Keratinocyte (primary cell): ENCODE results near the gene CEP43. TPM values are rescaled to one million over a fixed set of nuclear protein-coding genes. Genes with fewer than 3 reads are reported as not detected.

Experiments
- DNase-seq: peaks from one replicate; pipeline ENCODE4 v3.0.0-alpha.2; 2011; ENCODE audit warnings: low read depth, missing footprints, low spot score
- FAIRE-seq: peaks from 2 replicates; lab custom pipeline; 2011; peaks lifted over from hg19 to GRCh38; lab: Jason Lieb, UNC
- H2AFZ ChIP-seq: 2 replicates; pipeline ENCODE4 v1.6.0; 2012; ENCODE audit warnings: low read length, control low read depth, inconsistent platforms; ENCODE audit not compliant: control insufficient read depth
- H3K27ac ChIP-seq: 2 replicates; pipeline ENCODE4 v1.5.1; 2011; ENCODE audit warnings: low read length; ENCODE audit not compliant: control insufficient read depth, insufficient read depth
- H3K27me3 ChIP-seq: 3 replicates; pipeline ENCODE4 v1.6.0; 2011; ENCODE audit warnings: low read length; ENCODE audit not compliant: control insufficient read depth, insufficient read depth; ENCODE audit errors: extremely low read depth
- H3K36me3 ChIP-seq, 2 experiments: 2 replicates in 1 of 2; 3 replicates in 1 of 2; pipeline ENCODE4 v1.5.1; 2011; ENCODE audit warnings: low read length in 2 of 2, mild to moderate bottlenecking in 1 of 2; ENCODE audit not compliant: control insufficient read depth in 2 of 2, insufficient read depth in 2 of 2; ENCODE audit errors: extremely low read depth in 1 of 2
- H3K4me1 ChIP-seq: 3 replicates; pipeline ENCODE4 v1.5.1; 2011; ENCODE audit warnings: low read length; ENCODE audit not compliant: control insufficient read depth, insufficient read depth; ENCODE audit errors: extremely low read depth
- H3K4me2 ChIP-seq: 3 replicates; pipeline ENCODE4 v1.6.0; 2011; ENCODE audit warnings: low read depth, low read length; ENCODE audit not compliant: control insufficient read depth, insufficient read depth; ENCODE audit errors: extremely low read depth
- H3K4me3 ChIP-seq, 3 experiments: fragments of 200-600 bp in 1 of 3; sonication (generic) in 1 of 3; 2 replicates in 2 of 3; 3 replicates in 1 of 3; pipeline ENCODE4 v1.5.1; 2011 to 2016; ENCODE audit warnings: low read length in 3 of 3, mild to moderate bottlenecking in 3 of 3, control low read depth in 2 of 3, inconsistent platforms in 1 of 3, low read depth in 1 of 3, mixed read lengths in 1 of 3, mixed run types in 1 of 3, moderate library complexity in 1 of 3; ENCODE audit not compliant: control insufficient read depth in 2 of 3, insufficient read depth in 2 of 3; ENCODE audit errors: extremely low read depth in 1 of 3
- H3K79me2 ChIP-seq: 2 replicates; pipeline ENCODE4 v1.6.0; 2012; ENCODE audit warnings: low read length; ENCODE audit not compliant: control insufficient read depth, insufficient read depth
- H3K9ac ChIP-seq: 3 replicates; pipeline ENCODE4 v1.6.0; 2011; ENCODE audit warnings: low read length; ENCODE audit not compliant: control insufficient read depth, insufficient read depth; ENCODE audit errors: extremely low read depth
- H3K9me1 ChIP-seq: 3 replicates; pipeline ENCODE4 v1.6.0; 2011; ENCODE audit warnings: low read length; ENCODE audit not compliant: control insufficient read depth, insufficient read depth; ENCODE audit errors: extremely low read depth
- H3K9me3 ChIP-seq: 2 replicates; pipeline ENCODE4 v1.5.1; 2012; ENCODE audit warnings: low read depth, low read length; ENCODE audit not compliant: control insufficient read depth
- H4K20me1 ChIP-seq: 3 replicates; pipeline ENCODE4 v1.6.0; 2011; ENCODE audit warnings: low read length; ENCODE audit not compliant: control insufficient read depth, insufficient read depth; ENCODE audit errors: extremely low read depth
- EZH2 ChIP-seq: IDR thresholded peaks from one replicate; pipeline ENCODE4 v1.6.1; 2012; ENCODE audit warnings: inconsistent platforms, mild to moderate bottlenecking, low read length, moderate library complexity
- dilution Hi-C: fragments of 300-500 bp; cut with MboI; formaldehyde crosslinking; loops from one replicate; pipeline ENCODE4 v1.7.0; 2020; ENCODE audit warnings: low sequenced_read_pairs; ENCODE audit not compliant: extremely low pct_ligation_motif_present
- polyA plus RNA-seq, 5 experiments: library from polyadenylated mRNA; depleted of rRNA in 3 of 5; stranded (reverse) in 3 of 5; stranded (forward) in 1 of 5; unstranded in 1 of 5; fragments of >200 nt; gene quantifications; 1 replicate in 1 of 5; 2 replicates in 3 of 5; 3 replicates in 1 of 5; pipeline versions ENCODE4 v1.2.1 to v1.2.3, GENCODE V29; 2011 to 2012; ENCODE audit warnings: missing spikeins in 2 of 5, low read depth in 1 of 5, low replicate concordance in 1 of 5
- TF ChIP-seq, protein P1 (sequence below), 3 experiments: IDR thresholded peaks in 1 of 3; conservative IDR thresholded peaks in 1 of 3; optimal IDR thresholded peaks in 1 of 3; 2 replicates in 2 of 3; 3 replicates in 1 of 3; pipeline versions ENCODE3 to v1.5.1; 2011; ENCODE audit warnings: low read length in 3 of 3, mild to moderate bottlenecking in 3 of 3, moderate library complexity in 2 of 3, control low read depth in 1 of 3, inconsistent platforms in 1 of 3; ENCODE audit not compliant: insufficient read depth in 2 of 3; ENCODE audit errors: extremely low read depth in 1 of 3

Gene CEP43
- polyA plus RNA-seq, 1 donor (not counting 4 experiments of a cell fraction or from before 2014, with no cell fraction given): 18.4 TPM

GRCh38 chr6:166976636-166977035 is 22.6 kb upstream of the CEP43 start:
- DNase-seq: no peak
- no peaks in the 10 kb centered on the region for H3K36me3 ChIP-seq
- no peak overlapping the region for H2AFZ ChIP-seq
- FAIRE-seq: no peak
- H3K9me1 ChIP-seq: no peaks in the 10 kb centered on the region
- H3K9ac ChIP-seq: no peak overlapping the region
- H3K27ac ChIP-seq: no peak overlapping the region
- H3K4me3 ChIP-seq: no peak overlapping the region
- H3K79me2 ChIP-seq: no peaks in the 10 kb centered on the region
- dilution Hi-C loops: no loop called here
- no peaks in the 10 kb centered on the region for H3K4me1 ChIP-seq
- TF ChIP-seq, protein P1, sequence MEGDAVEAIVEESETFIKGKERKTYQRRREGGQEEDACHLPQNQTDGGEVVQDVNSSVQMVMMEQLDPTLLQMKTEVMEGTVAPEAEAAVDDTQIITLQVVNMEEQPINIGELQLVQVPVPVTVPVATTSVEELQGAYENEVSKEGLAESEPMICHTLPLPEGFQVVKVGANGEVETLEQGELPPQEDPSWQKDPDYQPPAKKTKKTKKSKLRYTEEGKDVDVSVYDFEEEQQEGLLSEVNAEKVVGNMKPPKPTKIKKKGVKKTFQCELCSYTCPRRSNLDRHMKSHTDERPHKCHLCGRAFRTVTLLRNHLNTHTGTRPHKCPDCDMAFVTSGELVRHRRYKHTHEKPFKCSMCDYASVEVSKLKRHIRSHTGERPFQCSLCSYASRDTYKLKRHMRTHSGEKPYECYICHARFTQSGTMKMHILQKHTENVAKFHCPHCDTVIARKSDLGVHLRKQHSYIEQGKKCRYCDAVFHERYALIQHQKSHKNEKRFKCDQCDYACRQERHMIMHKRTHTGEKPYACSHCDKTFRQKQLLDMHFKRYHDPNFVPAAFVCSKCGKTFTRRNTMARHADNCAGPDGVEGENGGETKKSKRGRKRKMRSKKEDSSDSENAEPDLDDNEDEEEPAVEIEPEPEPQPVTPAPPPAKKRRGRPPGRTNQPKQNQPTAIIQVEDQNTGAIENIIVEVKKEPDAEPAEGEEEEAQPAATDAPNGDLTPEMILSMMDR (optimal IDR thresholded peaks at IDR 0.05 in 1 of 3, IDR thresholded peaks at IDR 0.05 in 1 of 3, conservative IDR thresholded peaks at IDR 0.05 in 1 of 3; ENCODE audit: extremely low read depth in 1 of 3, insufficient read depth in 2 of 3, low read length in 3 of 3): no peak
- no peak for TF ChIP-seq EZH2
- H3K27me3 ChIP-seq: no peaks in the 10 kb centered on the region
- H3K9me3 ChIP-seq: no peaks in the 10 kb centered on the region
- H3K4me2 ChIP-seq: no peak overlapping the region
- no peaks in the 10 kb centered on the region for H4K20me1 ChIP-seq

DNA sequence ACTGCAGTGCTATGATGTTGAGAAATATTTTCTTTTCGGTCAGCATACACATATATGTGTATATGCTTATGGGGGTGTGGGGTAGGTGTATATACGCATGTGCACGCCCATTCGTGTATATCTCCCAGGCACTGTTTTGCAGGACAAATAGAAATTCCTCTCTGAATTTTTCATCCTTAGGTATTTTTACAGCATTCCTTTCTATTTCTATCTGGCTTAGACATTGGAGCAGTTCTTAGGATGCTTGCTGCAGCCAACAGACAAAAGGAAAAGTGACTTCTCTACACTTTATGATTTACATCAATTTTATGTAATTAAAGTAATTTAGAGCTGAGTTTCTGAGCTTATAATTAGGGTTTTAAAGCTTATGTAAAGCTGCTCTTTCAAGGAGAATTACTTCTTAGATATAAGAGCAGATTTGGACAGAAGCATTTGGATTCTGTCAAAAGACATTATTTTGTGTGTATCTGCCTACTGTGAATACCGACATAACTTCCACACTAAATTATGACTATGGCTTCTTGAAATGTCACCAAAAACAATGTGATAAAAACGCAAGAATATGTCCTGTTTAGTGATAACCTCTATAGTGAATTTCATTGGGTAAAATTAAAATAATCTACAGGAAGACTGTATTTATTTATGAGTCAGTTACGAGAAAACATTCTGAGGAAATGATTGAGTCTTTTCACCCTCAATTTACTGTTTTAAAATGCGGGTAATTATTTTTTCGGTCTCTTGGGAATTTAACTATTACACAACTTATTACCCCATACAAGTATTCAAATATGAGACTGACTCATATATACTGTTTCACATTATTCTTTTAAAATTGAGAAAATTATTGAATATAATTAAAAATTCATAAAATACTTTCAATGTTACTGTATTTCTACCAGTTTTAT is 21.3 kb upstream of the CEP43 start:
- DNase-seq (no peak), FAIRE-seq (no peak)
- no peak overlapping the region for H3K27ac ChIP-seq
- no peaks in the 10 kb centered on the region for H3K4me1 ChIP-seq
- H2AFZ ChIP-seq: no peak overlapping the region
- H3K27me3 ChIP-seq: no peaks in the 10 kb centered on the region
- TF ChIP-seq, protein P1 (optimal IDR thresholded peaks at IDR 0.05 in 1 of 3, IDR thresholded peaks at IDR 0.05 in 1 of 3, conservative IDR thresholded peaks at IDR 0.05 in 1 of 3; ENCODE audit: extremely low read depth in 1 of 3, insufficient read depth in 2 of 3, low read length in 3 of 3): no peak
- TF ChIP-seq EZH2: no peak
- no peak overlapping the region for H3K4me2 ChIP-seq
- no peaks in the 10 kb centered on the region for H4K20me1 ChIP-seq
- no peaks in the 10 kb centered on the region for H3K9me1 ChIP-seq
- no peaks in the 10 kb centered on the region for H3K79me2 ChIP-seq
- no peak overlapping the region for H3K9ac ChIP-seq
- H3K36me3 ChIP-seq: peaks cover 0 to 1% of the 10 kb centered on the region in 2 experiments
- no peaks in the 10 kb centered on the region for H3K9me3 ChIP-seq
- H3K4me3 ChIP-seq: no peak overlapping the region
- dilution Hi-C loops: no loop called here
